Stimulated activated naive CD8-positive, alpha-beta T cell treated with anti-CD3 and anti-CD28 coated beads, Interleukin-15, Interleukin-2, amounts not matched to agents 100 U/mL and 50 U/mL, for 24 hours (primary cell): ENCODE results near the gene MBP.

Experiments
- ATAC-seq: fragments of 150-1000 bp; cut with Tn5 transposase; one replicate; pipeline ENCODE4 v1.10.0; 2021
- DNase-seq: peaks from one replicate; pipeline ENCODE4 v3.0.0; 2021

Gene MBP

DNA sequence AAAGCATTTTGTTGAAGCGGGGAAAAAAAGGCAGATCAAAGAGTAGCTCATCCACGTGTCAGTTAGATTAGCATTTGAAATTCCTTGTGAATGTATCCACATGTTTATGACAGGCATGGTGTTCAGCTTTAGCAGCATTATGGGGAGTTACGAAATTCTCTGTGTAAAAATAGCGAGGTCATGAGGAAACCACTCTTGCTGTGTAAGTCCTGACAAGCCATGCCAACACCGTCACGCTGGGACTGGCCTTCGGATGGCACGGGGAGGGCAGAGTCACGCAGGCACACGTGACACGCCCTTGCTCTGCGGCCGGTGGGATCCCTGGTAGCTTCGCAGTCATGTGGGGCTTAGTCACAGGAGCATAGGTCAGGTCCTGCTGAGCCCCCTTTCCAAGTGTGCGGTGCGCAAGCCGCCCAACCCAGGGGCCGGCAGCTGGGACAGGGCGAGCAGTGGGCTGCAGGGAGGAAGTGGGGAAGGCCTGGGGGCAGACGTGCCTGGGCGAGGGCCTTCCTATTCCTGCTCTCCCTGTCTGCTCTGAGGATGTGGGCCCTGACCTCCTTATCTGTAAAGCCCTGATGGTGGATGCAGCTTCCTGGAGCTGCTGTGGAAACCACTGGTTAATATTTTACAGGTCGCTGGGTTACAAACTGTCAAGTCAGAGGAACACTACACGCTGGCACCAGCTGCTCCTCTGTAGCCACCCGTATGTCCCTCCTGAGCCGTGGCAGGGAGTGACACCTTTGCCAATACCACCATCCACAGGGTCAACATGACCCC lies 18.0 kb downstream of the MBP start:
- DNase-seq (peak; percentile 61), ATAC-seq (peak; percentile 70)

DNA sequence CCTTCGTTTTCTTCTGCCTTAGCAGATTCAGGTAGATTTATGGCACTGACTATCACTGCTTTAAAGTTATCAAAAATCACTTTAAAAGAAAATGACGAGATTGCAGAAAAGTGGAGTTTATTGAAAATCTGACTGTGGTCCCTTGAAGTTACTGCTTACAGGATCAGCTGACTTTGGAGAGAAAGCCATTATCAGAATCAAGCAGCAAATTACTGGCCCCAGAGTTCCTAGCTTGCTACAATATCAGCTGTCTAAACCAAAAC lies 18.5 kb downstream of the MBP start:
- DNase-seq, result no peak
- ATAC-seq, result no peak

- DNase-seq (no peak), ATAC-seq (no peak)
Measured at GRCh38 chr18:77113361-77114151, 19.0 kb downstream of the MBP start.

DNA sequence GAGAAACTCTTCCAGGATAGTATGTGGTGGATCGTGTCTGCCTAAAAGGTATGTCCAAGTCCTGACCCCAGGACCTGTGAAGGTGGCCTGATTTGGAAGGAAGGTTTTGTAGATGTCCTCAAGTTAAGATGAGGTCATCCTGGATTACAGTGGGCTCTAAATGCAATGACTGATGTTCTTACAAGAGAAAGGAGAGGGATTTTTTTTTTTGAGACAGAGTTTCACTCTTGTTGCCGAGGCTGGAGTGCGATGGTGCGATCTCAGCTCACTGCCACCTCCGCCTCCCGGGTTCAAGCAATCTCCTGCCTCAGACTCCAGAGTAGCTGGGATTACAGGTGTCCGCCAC lies 19.9 kb downstream of the MBP start:
- DNase-seq, result no peak
- no peak for ATAC-seq

DNA sequence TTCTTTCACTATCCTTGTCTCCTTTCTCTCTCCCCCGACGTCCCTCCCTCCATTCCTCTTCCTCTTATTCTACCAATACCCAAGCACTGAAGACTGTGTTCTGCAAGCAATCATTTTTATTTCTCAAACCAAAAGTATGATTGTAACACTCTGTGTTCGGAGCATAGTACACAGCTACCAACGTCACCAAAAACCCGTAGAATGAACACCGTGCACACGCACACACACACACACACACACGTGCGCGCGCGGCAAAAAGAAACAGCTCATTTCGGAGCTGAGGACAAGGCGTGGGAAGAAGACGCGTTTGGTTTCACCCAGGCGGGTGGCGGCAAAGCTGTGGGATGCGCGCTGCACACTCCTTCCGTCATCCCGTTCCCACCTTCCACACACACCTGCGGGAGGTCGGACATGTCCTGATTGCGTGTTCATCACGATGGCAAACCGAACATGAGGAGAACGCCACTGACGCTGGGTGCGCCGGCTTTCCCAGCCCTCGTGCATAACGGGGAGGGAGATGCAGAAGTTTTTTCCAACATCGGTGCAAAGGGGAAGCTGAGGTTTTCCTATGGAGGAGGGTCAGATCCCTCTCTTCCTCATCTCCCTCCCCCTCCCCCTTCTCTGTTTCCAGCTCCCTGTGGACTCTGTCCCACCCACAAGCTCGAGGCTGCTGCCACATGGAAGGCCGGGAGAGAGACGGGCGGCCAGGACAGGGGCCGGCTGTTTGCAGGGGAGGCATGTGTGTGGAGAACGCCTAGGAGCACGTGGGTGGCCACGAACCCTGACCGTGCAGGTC lies 20.4 kb downstream of the MBP start:
- ATAC-seq, result no peak
- DNase-seq, result no peak

DNA sequence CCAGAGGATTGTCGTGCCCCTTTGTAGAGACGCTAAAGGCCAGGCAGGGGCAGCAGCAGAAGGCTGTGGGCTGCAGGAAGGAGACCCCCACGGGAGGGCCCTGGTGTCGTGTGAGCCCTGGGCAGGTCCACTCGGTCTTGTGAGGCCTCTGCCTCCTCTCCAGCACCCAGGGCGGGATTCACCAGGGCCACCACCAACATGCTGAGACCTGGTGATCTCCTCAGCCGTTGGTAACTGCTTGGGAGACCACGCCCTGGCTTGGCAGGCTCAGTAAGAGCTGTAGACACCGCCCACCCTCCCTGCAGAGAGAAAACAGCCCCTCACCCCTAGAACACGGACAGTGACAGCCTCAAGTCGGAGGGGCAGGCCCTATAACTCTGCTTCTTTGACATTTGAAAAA lies 21.1 kb downstream of the MBP start:
- ATAC-seq (no peak), DNase-seq (no peak)

DNA sequence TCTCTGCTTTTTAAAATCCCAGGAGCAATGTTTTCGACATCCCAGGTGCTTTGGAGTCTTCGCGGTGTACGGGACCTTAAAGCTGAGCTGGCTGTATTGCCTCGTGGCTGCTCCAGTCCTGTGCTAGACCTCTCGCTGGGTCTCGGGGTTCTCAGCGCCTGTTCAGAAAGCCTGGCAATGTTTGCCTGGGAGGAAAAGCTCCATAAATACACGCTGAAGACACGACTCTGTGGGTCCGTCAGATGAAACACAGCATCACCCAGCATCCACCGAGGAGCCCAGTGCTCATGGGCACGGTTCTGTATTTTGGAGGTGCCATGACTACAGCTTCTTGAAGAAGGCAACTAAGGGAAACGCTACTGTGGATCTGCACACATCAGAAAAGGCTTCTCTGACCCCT lies 21.6 kb downstream of the MBP start:
- ATAC-seq, result no peak
- DNase-seq, result no peak

DNA sequence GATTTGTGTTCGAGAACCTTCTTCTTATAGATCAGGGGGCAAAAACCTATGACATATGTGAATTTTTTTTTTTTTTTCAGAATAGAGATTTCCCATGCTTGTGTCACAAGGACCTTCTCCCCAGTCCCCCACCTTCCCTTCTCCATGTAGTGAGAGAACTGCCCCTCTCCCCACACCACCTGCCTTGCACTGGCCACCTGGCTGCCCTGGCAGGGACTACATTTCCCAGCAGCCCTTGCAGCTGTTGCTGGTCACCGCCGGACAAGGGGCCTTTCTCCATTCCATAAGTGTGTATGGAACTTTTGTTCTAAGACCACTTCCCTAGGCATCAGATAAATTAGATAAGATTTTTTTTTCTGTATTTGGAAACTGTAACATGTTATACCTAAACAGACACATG lies 22.2 kb downstream of the MBP start:
- DNase-seq (no peak), ATAC-seq (no peak)

DNA sequence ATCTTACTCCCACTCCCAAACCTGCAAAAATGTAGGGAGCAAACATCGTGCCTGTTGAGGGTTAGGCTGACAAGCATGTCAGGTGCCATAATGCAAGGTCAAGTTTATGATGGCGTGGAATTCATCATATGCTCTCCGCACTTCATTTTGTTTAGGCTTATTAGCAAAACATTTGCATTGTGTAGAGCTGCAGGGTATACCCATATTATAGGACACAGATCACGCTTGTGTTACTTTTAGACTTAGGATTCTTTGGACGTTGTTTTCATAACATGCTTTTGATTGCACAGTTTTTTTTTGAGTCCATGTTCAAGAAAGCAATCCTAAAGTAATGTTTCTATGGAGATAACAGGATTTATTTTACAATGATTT lies 22.9 kb downstream of the MBP start:
- DNase-seq (no peak), ATAC-seq (no peak)

- ATAC-seq (no peak), DNase-seq (no peak)
Measured at GRCh38 chr18:77108821-77109647, 23.5 kb downstream of the MBP start.

GRCh38 chr18:77108001-77108692 lies 24.4 kb downstream of the MBP start:
- DNase-seq (no peak), ATAC-seq (peak; percentile 83)

- DNase-seq (no peak), ATAC-seq (no peak)
Measured at GRCh38 chr18:77107292-77107691, 25.3 kb downstream of the MBP start.

DNA sequence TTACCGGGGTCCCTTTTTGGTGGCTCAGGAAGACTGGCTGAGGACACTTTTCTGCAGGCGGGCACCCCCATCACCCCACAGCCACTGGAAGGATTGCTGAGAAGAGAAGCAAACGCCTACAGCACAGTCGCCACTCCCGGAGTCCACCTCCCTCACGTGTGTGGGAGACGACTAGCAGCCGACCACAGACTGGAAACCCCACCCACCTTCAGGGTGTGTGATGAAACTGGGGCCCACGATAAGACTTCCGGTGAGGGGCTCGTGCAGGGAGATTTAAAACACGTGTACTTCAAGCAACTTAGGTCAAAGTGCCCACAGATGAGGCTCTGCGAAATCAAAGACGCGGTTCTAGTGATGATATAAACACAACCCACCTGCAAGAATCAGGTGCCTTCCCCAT lies 26.3 kb downstream of the MBP start:
- ATAC-seq (no peak), DNase-seq (peak; percentile 72)

DNA sequence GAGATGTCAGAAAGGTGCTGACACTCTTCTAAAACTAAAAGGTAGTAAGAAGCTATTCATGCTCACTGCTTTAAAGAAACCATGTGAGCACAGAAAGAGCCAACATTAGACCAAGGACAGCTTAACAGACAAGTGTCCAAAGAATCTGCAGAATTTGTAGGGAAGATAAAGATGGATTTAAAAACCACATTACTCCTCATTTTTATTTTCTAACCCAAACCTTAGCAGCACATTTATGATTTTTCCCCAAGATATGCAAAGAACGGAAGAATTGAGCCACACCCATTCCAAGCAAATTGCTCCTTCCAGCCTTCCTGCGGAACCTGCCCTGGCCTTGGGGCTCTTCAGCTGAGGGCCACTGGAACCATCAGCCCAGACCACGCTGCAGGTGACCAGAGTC lies 26.9 kb downstream of the MBP start:
- no peak for DNase-seq
- no peak for ATAC-seq

DNA sequence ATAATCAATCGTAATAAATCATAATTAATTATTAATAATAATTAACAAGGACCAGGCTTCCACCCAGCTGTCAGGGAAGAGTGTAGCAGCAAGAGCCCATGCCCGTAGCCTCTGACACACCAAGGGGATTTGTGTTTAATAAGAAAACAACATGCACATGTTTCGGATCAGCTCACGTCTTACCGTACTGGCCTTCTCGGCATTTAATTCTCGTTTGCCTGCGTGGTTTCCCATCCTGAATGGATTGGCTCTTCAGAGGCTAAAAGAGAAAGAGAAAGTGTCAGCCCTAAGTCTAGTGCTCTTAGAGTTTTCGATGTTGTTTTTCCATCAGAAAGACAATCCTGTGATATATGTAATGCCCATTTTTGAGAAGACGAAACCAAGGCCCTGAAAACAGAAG lies 27.6 kb downstream of the MBP start:
- ATAC-seq (no peak), DNase-seq (no peak)

GRCh38 chr18:77103991-77104531 lies 28.5 kb downstream of the MBP start:
- ATAC-seq (no peak), DNase-seq (no peak)

- ATAC-seq (no peak), DNase-seq (no peak)
Measured at GRCh38 chr18:77103187-77103850, 29.3 kb downstream of the MBP start.

- DNase-seq, result peak; percentile 4
- ATAC-seq, result peak; percentile 58
Measured at GRCh38 chr18:77102259-77103040, 30.1 kb downstream of the MBP start.

DNA sequence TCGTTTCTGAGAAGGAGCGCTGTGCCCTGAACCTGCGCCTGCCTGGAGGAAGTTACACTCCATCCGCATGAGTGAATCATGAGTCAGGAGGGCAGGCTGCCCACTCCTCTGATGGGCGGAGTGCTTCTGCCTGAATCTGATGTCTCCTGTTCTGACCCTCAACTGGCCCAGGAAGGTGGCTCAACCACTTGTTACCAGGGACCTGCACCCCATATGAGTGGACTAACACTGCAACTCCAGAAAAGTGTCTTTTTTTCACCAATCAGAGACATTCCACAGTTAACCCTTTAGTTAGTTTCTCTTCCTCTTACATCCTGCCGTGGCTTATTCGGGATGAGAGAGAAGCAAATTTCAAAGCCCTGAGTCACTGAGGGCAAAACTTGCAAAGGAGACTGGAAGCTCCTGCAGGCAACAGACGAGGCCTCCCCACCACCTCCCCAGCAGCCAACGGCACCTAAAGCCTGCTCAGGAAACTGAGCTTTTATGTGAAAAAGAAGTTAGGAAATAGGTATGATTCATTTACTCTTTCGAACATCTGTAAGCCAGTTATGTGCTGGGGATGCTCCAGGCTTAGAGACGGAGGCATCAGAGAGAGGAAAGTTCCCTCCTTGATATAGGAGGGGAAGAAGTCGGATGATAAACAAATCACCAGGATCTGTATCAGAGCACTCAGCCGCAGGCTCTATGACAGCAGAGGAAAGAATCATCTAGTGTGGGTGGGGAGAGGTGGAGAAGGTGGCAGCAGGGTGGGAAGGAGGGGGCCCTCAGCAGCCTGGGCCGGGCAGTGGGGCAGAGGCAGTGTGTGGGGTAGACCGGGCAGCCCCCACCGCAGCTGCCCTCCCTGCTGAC lies 30.9 kb downstream of the MBP start:
- peak; percentile 79 for DNase-seq

More for the DNA sequence above, 30.9 kb downstream of the MBP start:
- ATAC-seq, result peak; percentile 83
